ENCODE data around the gene CBY3.

DNA sequence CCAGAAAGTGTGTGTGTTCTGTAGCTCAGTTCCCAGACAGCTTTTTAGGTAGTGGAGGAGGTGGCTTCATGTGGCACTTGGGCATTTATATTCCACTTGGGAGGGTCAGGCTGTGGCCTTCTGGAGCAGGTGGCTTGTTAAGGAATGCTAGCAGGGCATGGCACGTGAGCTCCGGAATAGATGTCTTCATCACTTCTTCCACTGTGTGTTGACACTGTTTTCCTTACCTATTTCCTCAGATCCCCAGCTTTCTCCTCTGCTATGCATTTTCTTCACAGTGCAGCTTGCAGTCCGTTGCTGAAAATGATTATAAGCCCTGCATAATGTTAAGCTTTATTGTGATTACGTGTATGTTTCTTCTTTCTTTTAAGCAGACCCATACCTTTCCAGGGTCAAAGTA is 48.5 kb upstream of the CBY3 start:
- no peak for TF ChIP-seq SIN3A (IDR thresholded peaks at IDR 0.05; ENCODE audit: borderline replicate concordance, low read depth, low read length)
- TF ChIP-seq, protein P1, sequence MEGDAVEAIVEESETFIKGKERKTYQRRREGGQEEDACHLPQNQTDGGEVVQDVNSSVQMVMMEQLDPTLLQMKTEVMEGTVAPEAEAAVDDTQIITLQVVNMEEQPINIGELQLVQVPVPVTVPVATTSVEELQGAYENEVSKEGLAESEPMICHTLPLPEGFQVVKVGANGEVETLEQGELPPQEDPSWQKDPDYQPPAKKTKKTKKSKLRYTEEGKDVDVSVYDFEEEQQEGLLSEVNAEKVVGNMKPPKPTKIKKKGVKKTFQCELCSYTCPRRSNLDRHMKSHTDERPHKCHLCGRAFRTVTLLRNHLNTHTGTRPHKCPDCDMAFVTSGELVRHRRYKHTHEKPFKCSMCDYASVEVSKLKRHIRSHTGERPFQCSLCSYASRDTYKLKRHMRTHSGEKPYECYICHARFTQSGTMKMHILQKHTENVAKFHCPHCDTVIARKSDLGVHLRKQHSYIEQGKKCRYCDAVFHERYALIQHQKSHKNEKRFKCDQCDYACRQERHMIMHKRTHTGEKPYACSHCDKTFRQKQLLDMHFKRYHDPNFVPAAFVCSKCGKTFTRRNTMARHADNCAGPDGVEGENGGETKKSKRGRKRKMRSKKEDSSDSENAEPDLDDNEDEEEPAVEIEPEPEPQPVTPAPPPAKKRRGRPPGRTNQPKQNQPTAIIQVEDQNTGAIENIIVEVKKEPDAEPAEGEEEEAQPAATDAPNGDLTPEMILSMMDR (IDR thresholded peaks at IDR 0.05) = no peak
- TF ChIP-seq, protein P2, sequence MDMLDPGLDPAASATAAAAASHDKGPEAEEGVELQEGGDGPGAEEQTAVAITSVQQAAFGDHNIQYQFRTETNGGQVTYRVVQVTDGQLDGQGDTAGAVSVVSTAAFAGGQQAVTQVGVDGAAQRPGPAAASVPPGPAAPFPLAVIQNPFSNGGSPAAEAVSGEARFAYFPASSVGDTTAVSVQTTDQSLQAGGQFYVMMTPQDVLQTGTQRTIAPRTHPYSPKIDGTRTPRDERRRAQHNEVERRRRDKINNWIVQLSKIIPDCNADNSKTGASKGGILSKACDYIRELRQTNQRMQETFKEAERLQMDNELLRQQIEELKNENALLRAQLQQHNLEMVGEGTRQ (IDR thresholded peaks at IDR 0.05; ENCODE audit: borderline replicate concordance, low read depth, low read length) = no peak
- no peak for TF ChIP-seq RXRA (IDR thresholded peaks at IDR 0.05; ENCODE audit: borderline replicate concordance, low read depth)
